OCI-LY7 (cell line): Measurements from ENCODE around the gene FAM135A.

Source experiments
- CTCF ChIP-seq: fragments of 200-600 bp; sonication (generic); conservative IDR thresholded peaks from 2 replicates; pipeline ENCODE4 v1.5.1; 2014; ENCODE audit warnings: mild to moderate bottlenecking, antibody characterized with exemption, low read length, moderate library complexity, mixed read lengths
- EZH2phosphoT487 ChIP-seq: fragments of 200-600 bp; sonication (generic); IDR thresholded peaks from 2 replicates; pipeline ENCODE4 v1.6.1; 2018; ENCODE audit warnings: low read depth, borderline replicate concordance, mild to moderate bottlenecking, mixed run types, antibody characterized with exemption, low read length, moderate library complexity, mixed read lengths

- TF ChIP-seq CTCF (peak; percentile 50), EZH2phosphoT487 (no peak)
Observed at GRCh38 chr6:70414813-70415212, 1.5 kb downstream of the FAM135A start.
